KBM-7 (cell line): ENCODE measurements around the gene PLSCR4.

Experiments
- DNase-seq: peaks from one replicate; pipeline ENCODE4 v3.0.0-alpha.2; 2015
- in situ Hi-C: fragments of 300-500 bp; cut with MboI; formaldehyde crosslinking; loops from 2 replicates; pipeline ENCODE4 v1.14.3; 2020; ENCODE audit warnings: low sequenced_read_pairs, low pct_unique_long_range_greater_than_20kb, mixed read lengths

PLSCR4 gene

DNA sequence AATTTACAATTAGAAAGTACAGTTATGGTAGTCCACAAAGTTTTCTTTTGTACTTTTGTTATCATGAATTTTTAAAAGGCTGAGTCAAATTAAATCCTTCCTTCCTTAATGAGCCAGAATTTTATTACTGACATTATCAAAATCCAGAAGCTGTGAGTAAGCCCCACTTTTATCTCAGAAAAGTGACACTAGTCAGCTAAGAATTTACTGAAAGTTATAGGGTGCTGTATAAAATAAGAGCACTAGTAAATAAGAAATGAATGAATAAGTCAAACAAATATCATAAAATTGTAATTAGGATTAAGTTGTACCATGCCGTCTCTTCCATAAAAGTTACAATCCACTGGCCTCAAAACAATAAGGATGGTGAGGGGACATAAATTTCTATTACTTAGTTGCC lies 105.3 kb downstream of the PLSCR4 start:
- no peak for DNase-seq
- in situ Hi-C loops: no loop called here

GRCh38 chr3:146142757-146143156 lies 108.1 kb downstream of the PLSCR4 start:
- DNase-seq: no peak

More at GRCh38 chr3:146142757-146143156, 108.1 kb downstream of the PLSCR4 start:
- in situ Hi-C loops: no loop called here
